ENCODE data around the gene EHD1. TPM values are rescaled to one million over a fixed set of nuclear protein-coding genes. Genes with fewer than 3 reads are reported as not detected.

The EHD1 gene
- total RNA-seq, 4 donors from 2014 or later: 35.2 to 93.9 (median 42.6) TPM

GRCh38 chr11:64911142-64911541 is 32.7 kb upstream of the EHD1 start:
- Histone ChIP-seq H3K36me3 (peaks cover 7 to 84% (median 50%) of the 10 kb centered on the region in 3 donors), H3K9me3 (no peaks in the 10 kb centered on the region), H3K27ac (no peak overlapping the region), H3K4me3 (no peak overlapping the region), H3K27me3 (no peaks in the 10 kb centered on the region), H3K4me1 (peaks cover 0 to 13% (median 6%) of the 10 kb centered on the region in 4 donors)
- 73 to 78% methylated on average over 7 of the region's 7 CpGs for WGBS, 2 donors
- no peak for DNase-seq (ENCODE audit: low spot score in 2 of 2)
- TF ChIP-seq CTCF (IDR thresholded peaks at IDR 0.05): no peak
- TF ChIP-seq EP300 (IDR thresholded peaks at IDR 0.05): no peak
- TF ChIP-seq POLR2A (IDR thresholded peaks at IDR 0.05): no peak

DNA sequence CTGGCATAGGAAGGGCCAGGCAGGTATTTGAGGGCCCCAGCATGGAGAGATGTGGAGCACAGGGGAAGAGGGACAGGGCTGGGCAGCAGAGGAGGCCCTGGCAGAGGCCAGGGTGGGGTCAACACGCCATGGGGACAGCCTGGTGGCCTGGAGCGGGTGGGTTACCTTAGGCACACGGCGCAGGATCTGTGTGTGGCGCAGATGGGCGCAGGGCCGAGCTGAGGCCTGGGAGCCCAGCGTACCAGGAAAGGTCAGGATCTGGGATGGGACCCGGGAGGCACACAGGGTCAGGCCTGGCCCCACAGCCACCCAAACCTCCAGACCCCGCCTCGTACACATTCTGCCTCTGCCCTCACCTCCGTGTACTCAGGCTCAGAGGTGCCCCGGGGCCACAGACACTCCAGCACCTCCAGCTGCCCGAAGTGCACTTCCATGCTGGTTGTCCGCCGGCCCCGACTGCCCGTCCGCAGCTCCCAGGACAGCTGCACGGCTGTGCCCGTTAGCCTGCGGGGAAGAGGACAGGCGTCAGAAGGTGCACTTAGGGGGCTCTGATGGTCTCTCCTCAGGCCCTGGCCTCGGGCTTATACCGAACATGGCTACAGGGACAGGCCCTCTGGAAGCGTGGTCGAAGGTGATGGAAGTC is 32.2 kb upstream of the EHD1 start:
- Histone ChIP-seq H3K36me3 (peaks cover 9 to 90% (median 50%) of the 10 kb centered on the region in 3 donors), H3K9me3 (no peaks in the 10 kb centered on the region), H3K27me3 (no peaks in the 10 kb centered on the region), H3K4me1 (peaks cover 0 to 7% (median 2%) of the 10 kb centered on the region in 4 donors), H3K27ac (no peak overlapping the region), H3K4me3 (no peak overlapping the region)
- TF ChIP-seq EP300 (IDR thresholded peaks at IDR 0.05) (no peak), POLR2A (IDR thresholded peaks at IDR 0.05) (no peak), CTCF (IDR thresholded peaks at IDR 0.05) (no peak)
- WGBS, 2 donors: 89 to 91% methylated on average over 18 to 20 of the region's 27 CpGs
- DNase-seq (ENCODE audit: low spot score in 2 of 2): no peak

- 86 to 87% methylated on average over 21 to 34 of the region's 39 CpGs for WGBS, 2 donors
- Histone ChIP-seq H3K4me1 (no peaks in the 10 kb centered on the region), H3K9me3 (no peaks in the 10 kb centered on the region), H3K27ac (no peak overlapping the region), H3K27me3 (no peaks in the 10 kb centered on the region), H3K4me3 (no peak overlapping the region), H3K36me3 (peaks cover 9 to 98% (median 50%) of the 10 kb centered on the region in 3 donors)
- no peak for TF ChIP-seq CTCF (IDR thresholded peaks at IDR 0.05)
- TF ChIP-seq EP300 (IDR thresholded peaks at IDR 0.05): no peak
- no peak for TF ChIP-seq POLR2A (IDR thresholded peaks at IDR 0.05)
- no peak for DNase-seq (ENCODE audit: low spot score in 2 of 2)
These were observed 31.4 kb upstream of the EHD1 start for GRCh38 chr11:64909653-64910343.

DNA sequence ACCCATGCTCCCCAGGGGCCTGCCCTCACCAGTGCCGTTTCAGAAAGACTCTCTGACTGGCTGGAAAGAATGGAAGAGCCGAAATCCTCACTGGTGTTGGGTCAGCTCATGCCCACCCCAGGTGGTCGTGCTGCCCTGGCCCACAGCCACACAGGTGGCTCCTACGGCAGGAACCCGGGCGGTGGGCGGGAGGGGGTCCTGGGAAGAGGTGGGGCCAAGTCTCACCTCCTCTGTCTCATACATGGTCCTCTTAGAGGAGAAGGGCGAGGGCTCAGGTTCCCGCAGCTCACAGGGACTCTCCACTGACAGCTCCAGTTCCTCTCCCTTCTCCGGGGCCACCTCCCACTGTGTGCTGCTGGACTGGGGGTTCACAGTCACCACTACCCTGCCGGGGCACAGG is 30.3 kb upstream of the EHD1 start:
- Histone ChIP-seq H3K27me3 (no peaks in the 10 kb centered on the region), H3K9me3 (no peaks in the 10 kb centered on the region), H3K4me3 (no peak overlapping the region), H3K4me1 (no peaks in the 10 kb centered on the region), H3K36me3 (peaks cover 9 to 100% (median 47%) of the 10 kb centered on the region in 3 donors), H3K27ac (no peak overlapping the region)
- no peak for TF ChIP-seq POLR2A (IDR thresholded peaks at IDR 0.05)
- TF ChIP-seq CTCF (IDR thresholded peaks at IDR 0.05): no peak
- no peak for TF ChIP-seq EP300 (IDR thresholded peaks at IDR 0.05)
- WGBS, 2 donors: 84 to 93% methylated on average over 10 to 11 of the region's 11 CpGs
- no peak for DNase-seq (ENCODE audit: low spot score in 2 of 2)

DNA sequence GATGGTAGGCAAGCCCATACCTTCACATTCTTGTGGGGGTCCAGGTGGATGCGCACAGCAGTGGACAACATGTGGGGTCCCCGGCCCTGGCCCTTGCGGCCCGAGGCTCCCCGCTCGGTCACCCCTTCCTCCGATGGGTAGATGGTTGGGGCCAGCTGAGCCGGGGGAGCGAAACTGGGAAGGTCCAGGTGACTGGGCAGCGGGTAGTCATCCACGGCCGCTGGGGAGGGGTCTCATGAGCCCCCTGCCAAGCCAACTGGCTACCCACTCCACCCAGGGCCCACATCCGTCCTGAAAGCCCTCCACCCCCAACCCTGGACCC is 27.9 kb upstream of the EHD1 start:
- Histone ChIP-seq H3K9me3 (no peaks in the 10 kb centered on the region), H3K4me1 (no peaks in the 10 kb centered on the region), H3K27ac (no peak overlapping the region), H3K4me3 (no peak overlapping the region), H3K27me3 (no peaks in the 10 kb centered on the region), H3K36me3 (peaks cover 9 to 100% (median 36%) of the 10 kb centered on the region in 3 donors)
- no peak for TF ChIP-seq EP300 (IDR thresholded peaks at IDR 0.05)
- TF ChIP-seq POLR2A (IDR thresholded peaks at IDR 0.05): no peak
- TF ChIP-seq CTCF (IDR thresholded peaks at IDR 0.05): no peak
- DNase-seq (ENCODE audit: low spot score in 2 of 2): no peak
- 88 to 98% methylated on average over 7 to 12 of the region's 13 CpGs for WGBS, 2 donors
